SU-DHL-6 (cell line): Measurements from ENCODE around the gene SAMD14.

Experiments
- H2AFZ ChIP-seq: fragments of 200-600 bp; sonication (generic); 2 replicates; pipeline ENCODE4 v1.6.1; 2014; ENCODE audit warnings: low read depth, mild to moderate bottlenecking, moderate library complexity, mixed read lengths, antibody characterized with exemption, low read length; ENCODE audit not compliant: severe bottlenecking
- H3F3A ChIP-seq: fragments of 200-600 bp; shearing (Covaris generic); 2 replicates; pipeline ENCODE4 v1.6.0; 2016; ENCODE audit warnings: antibody characterized with exemption, mild to moderate bottlenecking; ENCODE audit not compliant: insufficient read depth
- H3K27ac ChIP-seq: fragments of 200-600 bp; sonication (generic); 2 replicates; pipeline ENCODE4 v1.5.1; 2016; ENCODE audit warnings: low read depth, mild to moderate bottlenecking, low read length, moderate library complexity, mixed read lengths
- H3K27me3 ChIP-seq: fragments of 200-600 bp; sonication (generic), shearing (Covaris generic); 2 replicates; pipeline ENCODE4 v1.6.0; 2014; ENCODE audit warnings: mild to moderate bottlenecking, low read length
- H3K36me3 ChIP-seq: fragments of 200-600 bp; sonication (generic); 2 replicates; pipeline ENCODE4 v1.6.1; 2014; ENCODE audit warnings: mild to moderate bottlenecking, low read length, mixed read lengths
- H3K4me2 ChIP-seq: fragments of 300-600, 200-600 bp; shearing (Covaris generic), sonication (generic); 2 replicates; pipeline ENCODE4 v1.6.0; 2014; ENCODE audit warnings: low read length, low read depth, mild to moderate bottlenecking; ENCODE audit not compliant: poor library complexity, severe bottlenecking
- H3K4me3 ChIP-seq: fragments of 200-600 bp; sonication (generic); 2 replicates; pipeline ENCODE4 v1.5.1; 2014; ENCODE audit warnings: antibody characterized with exemption, low read length, mild to moderate bottlenecking, mixed read lengths; ENCODE audit not compliant: insufficient read depth, poor library complexity, severe bottlenecking
- H3K79me2 ChIP-seq: fragments of 200-600 bp; sonication (generic); 2 replicates; pipeline ENCODE4 v1.6.1; 2014; ENCODE audit warnings: mild to moderate bottlenecking, low read length, moderate library complexity; ENCODE audit not compliant: insufficient read depth
- H3K9ac ChIP-seq: fragments of 200-600 bp; sonication (generic); 2 replicates; pipeline ENCODE4 v1.7.0; 2014; ENCODE audit warnings: mild to moderate bottlenecking, low read length
- H3K9me2 ChIP-seq: fragments of 200-600 bp; sonication (generic); replicated peaks from 2 replicates; pipeline ENCODE4 v1.6.1; 2014; ENCODE audit warnings: low read length; ENCODE audit not compliant: insufficient read depth
- H3K9me3 ChIP-seq: fragments of 200-600 bp; sonication (generic); 2 replicates; pipeline ENCODE4 v1.6.1; 2014; ENCODE audit warnings: low read length, mixed read lengths; ENCODE audit not compliant: insufficient read depth
- H4K20me1 ChIP-seq: fragments of 200-600 bp; sonication (generic); 2 replicates; pipeline ENCODE4 v1.6.1; 2014; ENCODE audit warnings: low read depth, mild to moderate bottlenecking, antibody characterized with exemption, low read length, moderate library complexity, mixed read lengths
- CTCF ChIP-seq: fragments of 200-600 bp; sonication (generic); IDR thresholded peaks from one replicate; pipeline ENCODE4 v1.5.1; 2017; ENCODE audit warnings: antibody characterized with exemption, mild to moderate bottlenecking, low read length, moderate library complexity; ENCODE audit not compliant: insufficient read depth, poor library complexity, severe bottlenecking
- EZH2phosphoT487 ChIP-seq: fragments of 200-600 bp; sonication (generic), shearing (Covaris generic); conservative IDR thresholded peaks from 2 replicates; pipeline ENCODE4 v1.6.1; 2018; ENCODE audit warnings: mild to moderate bottlenecking, antibody characterized with exemption, low read length, moderate library complexity, mixed read lengths

The SAMD14 gene

GRCh38 chr17:50112694-50113093, 17.3 kb downstream of the SAMD14 start:
- Histone ChIP-seq H3K9ac (no peak overlapping the region), H3K36me3 (no peaks in the 10 kb centered on the region), H3K4me3 (no peak overlapping the region), H3F3A (no peaks in the 10 kb centered on the region), H3K4me2 (no peak overlapping the region), H3K79me2 (no peaks in the 10 kb centered on the region), H3K9me3 (no peaks in the 10 kb centered on the region), H3K9me2 (no peaks in the 10 kb centered on the region), H2AFZ (no peak overlapping the region), H3K27ac (no peak overlapping the region), H4K20me1 (no peaks in the 10 kb centered on the region), H3K27me3 (no peaks in the 10 kb centered on the region)
- TF ChIP-seq CTCF: no peak

GRCh38 chr17:50111673-50112655, 18.0 kb downstream of the SAMD14 start:
- no peaks in the 10 kb centered on the region for H4K20me1 ChIP-seq
- H3K9me2 ChIP-seq: no peaks in the 10 kb centered on the region
- no peaks in the 10 kb centered on the region for H3K79me2 ChIP-seq
- H3K4me3 ChIP-seq: no peak overlapping the region
- no peaks in the 10 kb centered on the region for H3K9me3 ChIP-seq
- H3K4me2 ChIP-seq: no peak overlapping the region
- H3K9ac ChIP-seq: no peak overlapping the region
- H3K27me3 ChIP-seq: no peaks in the 10 kb centered on the region
- H2AFZ ChIP-seq: no peak overlapping the region
- TF ChIP-seq EZH2phosphoT487 (no peak), CTCF (no peak)
- H3K27ac ChIP-seq: no peak overlapping the region
- H3F3A ChIP-seq: no peaks in the 10 kb centered on the region
- H3K36me3 ChIP-seq: no peaks in the 10 kb centered on the region

- no peak overlapping the region for H3K4me3 ChIP-seq
- no peak overlapping the region for H3K4me2 ChIP-seq
- no peaks in the 10 kb centered on the region for H3K36me3 ChIP-seq
- H3K79me2 ChIP-seq: no peaks in the 10 kb centered on the region
- no peaks in the 10 kb centered on the region for H3K27me3 ChIP-seq
- no peak overlapping the region for H3K27ac ChIP-seq
- no peaks in the 10 kb centered on the region for H3F3A ChIP-seq
- TF ChIP-seq CTCF: no peak
- TF ChIP-seq EZH2phosphoT487: no peak
- no peak overlapping the region for H2AFZ ChIP-seq
- no peaks in the 10 kb centered on the region for H4K20me1 ChIP-seq
- H3K9me2 ChIP-seq: no peaks in the 10 kb centered on the region
- no peaks in the 10 kb centered on the region for H3K9me3 ChIP-seq
- H3K9ac ChIP-seq: no peak overlapping the region
Observed at GRCh38 chr17:50110591-50111349, 19.2 kb downstream of the SAMD14 start.
